NCI-H1694 treated with DMSO at 0.1 percent for 48 hours (cell line): ENCODE data around the gene YIF1A.
"Not testable (repeated sequence)": the region's sequence is repeated elsewhere in the genome, so short reads cannot be mapped to it uniquely, and the experiment has no call there.

Source experiments
- DNase-seq: peaks from one replicate; lab custom pipeline; 2025; lab: John Stamatoyannopoulos, UW

Gene YIF1A

GRCh38 chr11:66286699-66287098 lies 2.2 kb downstream of the YIF1A start:
- no peak for DNase-seq

GRCh38 chr11:66285250-66285947 lies 3.5 kb downstream of the YIF1A start:
- no peak for DNase-seq

GRCh38 chr11:66284526-66285078 lies 4.3 kb downstream of the YIF1A start:
- no peak for DNase-seq

- no peak for DNase-seq
Observed at GRCh38 chr11:66283461-66284105, 5.4 kb downstream of the YIF1A start.

GRCh38 chr11:66282468-66283455 lies 6.2 kb downstream of the YIF1A start:
- DNase-seq, result peak; percentile 88

GRCh38 chr11:66281776-66282467 lies 7.0 kb downstream of the YIF1A start:
- DNase-seq, result no peak

GRCh38 chr11:66281001-66281400 lies 7.9 kb downstream of the YIF1A start:
- no peak for DNase-seq

GRCh38 chr11:66280428-66280827 lies 8.5 kb downstream of the YIF1A start:
- peak; percentile 53 for DNase-seq

GRCh38 chr11:66279092-66279734 lies 9.7 kb downstream of the YIF1A start:
- no peak for DNase-seq

- no peak for DNase-seq
Observed at GRCh38 chr11:66278363-66279091, 10.4 kb downstream of the YIF1A start.

GRCh38 chr11:66277471-66278362 lies 11.2 kb downstream of the YIF1A start, which contains the start of gene CNIH2:
Gene CNIH2 (plus strand): TSS chr11:66278175. CDS start chr11:66278457, 282 bp downstream.
- no peak for DNase-seq

GRCh38 chr11:66277064-66277463 lies 11.9 kb downstream of the YIF1A start:
- DNase-seq, result not testable (repeated sequence)

GRCh38 chr11:66276619-66277018 lies 12.3 kb downstream of the YIF1A start:
- not testable (repeated sequence) for DNase-seq

GRCh38 chr11:66275984-66276612 lies 12.8 kb downstream of the YIF1A start:
- DNase-seq, result no peak

GRCh38 chr11:66275396-66275795 lies 13.5 kb downstream of the YIF1A start:
- no peak for DNase-seq

GRCh38 chr11:66274219-66274618 lies 14.7 kb downstream of the YIF1A start:
- DNase-seq, result no peak

GRCh38 chr11:66272596-66272995 lies 16.3 kb downstream of the YIF1A start:
- DNase-seq, result no peak

GRCh38 chr11:66271816-66272215 lies 17.1 kb downstream of the YIF1A start:
- no peak for DNase-seq
